Calu3 (cell line): ENCODE results near the gene EBP. TPM values are rescaled to one million over a fixed set of nuclear protein-coding genes. Genes with fewer than 3 reads are reported as not detected.

Experiments
- BruUV-seq: library from RNA; stranded (reverse); fragments of 400-500 nt; replicated peaks from 2 replicates; lab custom pipeline; 2021; lab: Mats Ljungman, UMichigan
- CTCF ChIA-PET: fragments of 300-600 bp; sonication (Branson Sonifier 250); formaldehyde crosslinking; loops from one replicate; lab custom pipeline; 2022; ENCODE audit warnings: antibody characterized with exemption; lab: Charles Lee
- DNase-seq: peaks from one replicate; pipeline ENCODE4 v3.0.0; 2022
- H3K27ac Mint-ChIP-seq: one replicate; pipeline ENCODE4 v1.8.0; 2022; ENCODE audit warnings: mixed read lengths; ENCODE audit not compliant: unreplicated experiment
- H3K27me3 Mint-ChIP-seq: one replicate; pipeline ENCODE4 v1.8.0; 2022; ENCODE audit warnings: mixed read lengths; ENCODE audit not compliant: unreplicated experiment
- H3K36me3 Mint-ChIP-seq: one replicate; pipeline ENCODE4 v1.8.0; 2022; ENCODE audit warnings: mild to moderate bottlenecking, moderate library complexity, mixed read lengths; ENCODE audit not compliant: insufficient read depth, unreplicated experiment
- H3K4me1 Mint-ChIP-seq: one replicate; pipeline ENCODE4 v1.8.0; 2022; ENCODE audit warnings: mild to moderate bottlenecking, low read depth, mixed read lengths; ENCODE audit not compliant: unreplicated experiment
- H3K4me3 Mint-ChIP-seq: one replicate; pipeline ENCODE4 v1.8.0; 2022; ENCODE audit warnings: mild to moderate bottlenecking, low read depth, moderate library complexity, mixed read lengths; ENCODE audit not compliant: unreplicated experiment
- H3K9me3 Mint-ChIP-seq: one replicate; pipeline ENCODE4 v1.8.0; 2022; ENCODE audit warnings: low read depth, mixed read lengths; ENCODE audit not compliant: unreplicated experiment
- CTCF ChIP-seq: fragments of 200-600 bp; IDR thresholded peaks from one replicate; pipeline ENCODE4 v1.8.0; 2022; ENCODE audit warnings: antibody characterized with exemption; ENCODE audit not compliant: unreplicated experiment
- intact Hi-C: fragments of 100-400 bp; cut with micrococcal nuclease; formaldehyde crosslinking; loops from one replicate; pipeline ENCODE4 v1.10.0; 2022; ENCODE audit not compliant: unreplicated experiment
- total RNA-seq: library from RNA; stranded (reverse); gene quantifications from 2 replicates; pipeline ENCODE4 v1.2.3, GENCODE V29; 2022

EBP gene
- total RNA-seq, 1 experiment from 2014 or later: 186 TPM

- intact Hi-C loops: no loop called here
Measured at GRCh38 chrX:48492293-48492910, 29.2 kb upstream of the EBP start.

GRCh38 chrX:48493890-48494364 is 27.7 kb upstream of the EBP start:
- no TSS peak for BruUV-seq
- H3K4me3 Mint-ChIP-seq: no peak overlapping the region
- CTCF ChIA-PET: interaction anchor here (0.5 to 1.4 kb wide), 6 partner anchors 20 to 522 kb away, joined by 3 to 10 read pairs (median 4); partner anchors contain the start of gene EBP
- TF ChIP-seq CTCF: peak; percentile 27
- H3K27ac Mint-ChIP-seq: no peak overlapping the region
- intact Hi-C loops: loop anchor here (1.0 kb wide), 1 partner anchor 411 kb away; no protein-coding TSS in a partner anchor
- H3K27me3 Mint-ChIP-seq: no peaks in the 10 kb centered on the region
- H3K4me1 Mint-ChIP-seq: peaks cover 32% of the 10 kb centered on the region
- peak; percentile 48 for DNase-seq
- peaks cover 5% of the 10 kb centered on the region for H3K36me3 Mint-ChIP-seq
- no peaks in the 10 kb centered on the region for H3K9me3 Mint-ChIP-seq

More at GRCh38 chrX:48492293-48492910, 29.2 kb upstream of the EBP start:
- no peak for DNase-seq
- H3K9me3 Mint-ChIP-seq: no peaks in the 10 kb centered on the region
- H3K4me1 Mint-ChIP-seq: peaks cover 24% of the 10 kb centered on the region
- H3K36me3 Mint-ChIP-seq: peaks cover 15% of the 10 kb centered on the region
- no TSS peak for BruUV-seq
- H3K4me3 Mint-ChIP-seq: no peak overlapping the region
- no peak for TF ChIP-seq CTCF
- CTCF ChIA-PET: no interaction called here
- H3K27ac Mint-ChIP-seq: no peak overlapping the region
- no peaks in the 10 kb centered on the region for H3K27me3 Mint-ChIP-seq

- no peaks in the 10 kb centered on the region for H3K27me3 Mint-ChIP-seq
- H3K36me3 Mint-ChIP-seq: peaks cover 5% of the 10 kb centered on the region
- no peak overlapping the region for H3K4me3 Mint-ChIP-seq
- CTCF ChIA-PET: no interaction called here
- no TSS peak for BruUV-seq
- intact Hi-C loops: no loop called here
- DNase-seq: no peak
- no peak overlapping the region for H3K27ac Mint-ChIP-seq
- no peaks in the 10 kb centered on the region for H3K9me3 Mint-ChIP-seq
- peaks cover 22% of the 10 kb centered on the region for H3K4me1 Mint-ChIP-seq
- no peak for TF ChIP-seq CTCF
Measured at GRCh38 chrX:48496660-48497059, 24.9 kb upstream of the EBP start.

GRCh38 chrX:48497871-48498270 is 23.7 kb upstream of the EBP start:
- peaks cover 5% of the 10 kb centered on the region for H3K36me3 Mint-ChIP-seq
- intact Hi-C loops: no loop called here
- no peaks in the 10 kb centered on the region for H3K27me3 Mint-ChIP-seq
- DNase-seq: no peak
- H3K9me3 Mint-ChIP-seq: no peaks in the 10 kb centered on the region
- BruUV-seq: no TSS peak
- H3K4me3 Mint-ChIP-seq: no peak overlapping the region
- no peak for TF ChIP-seq CTCF
- H3K27ac Mint-ChIP-seq: peak overlapping the region; percentile 48
- CTCF ChIA-PET: no interaction called here
- H3K4me1 Mint-ChIP-seq: peaks cover 11% of the 10 kb centered on the region
